ENCODE results near the gene KRTAP10-3. TPM values are rescaled to one million over a fixed set of nuclear protein-coding genes. Genes with fewer than 3 reads are reported as not detected.
A peak's percentile ranks its signal among the peaks of the same experiment; 100 is the strongest.

The KRTAP10-3 gene
- total and polyA plus RNA-seq, 2 of the 13 experiments (the other 11 are each of a cell fraction or from before 2014, with no cell fraction given) = not detected

DNA sequence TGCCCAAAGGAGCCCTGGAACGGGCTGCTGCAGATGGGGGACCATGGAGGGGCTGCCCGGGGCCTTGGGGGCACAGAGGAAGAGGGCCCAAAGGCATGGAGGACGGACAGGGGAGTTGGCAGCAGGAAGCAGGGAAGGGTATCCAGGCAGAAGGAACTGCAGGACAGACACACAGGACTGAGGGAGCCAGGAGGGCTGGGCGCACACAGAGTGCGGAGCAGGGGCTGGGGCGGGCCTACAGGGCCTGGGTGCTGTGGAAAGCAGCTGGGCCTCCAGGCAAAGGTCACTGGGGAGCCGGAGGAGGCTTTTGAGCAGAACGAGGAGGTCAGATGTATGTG lies 46.7 kb downstream of the KRTAP10-3 start (continued):
- TF ChIP-seq ZNF232 (CRISPR knock-in tag; IDR thresholded peaks at IDR 0.05; ENCODE audit: borderline replicate concordance) (no peak), AKAP8 (CRISPR knock-in tag; IDR thresholded peaks at IDR 0.05) (no peak)

DNA sequence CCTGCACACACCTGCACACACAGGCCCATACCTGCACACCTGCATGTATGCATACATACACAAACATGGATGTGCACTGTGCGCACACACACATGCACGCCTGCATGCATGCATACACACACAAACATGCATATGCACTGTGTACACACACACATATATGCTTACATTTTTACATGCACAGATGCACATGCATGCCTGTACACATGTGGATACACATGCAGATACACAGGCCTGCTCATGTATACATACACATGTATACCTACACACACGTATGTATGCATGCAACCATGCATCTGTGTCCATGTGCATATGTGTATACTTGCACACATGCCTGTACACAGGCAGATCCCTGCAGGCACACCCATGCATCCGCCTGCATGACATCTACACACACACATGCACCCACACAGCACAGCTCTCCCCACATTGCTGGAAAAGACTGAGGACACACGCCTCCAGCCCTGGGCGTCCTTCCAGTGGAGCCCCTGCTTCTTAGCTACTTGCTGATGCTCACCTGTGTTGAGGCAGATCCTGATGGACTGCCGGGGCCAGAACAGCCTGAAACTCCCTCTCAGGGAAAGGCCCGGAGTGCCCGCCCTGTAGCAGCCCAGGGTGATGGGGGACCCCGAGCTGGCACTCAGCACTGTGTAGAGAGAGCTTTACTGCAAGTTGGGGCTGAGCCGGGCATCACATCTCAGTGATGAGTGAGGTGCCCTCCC lies 47.2 kb downstream of the KRTAP10-3 start:
- Histone ChIP-seq H3K9ac (ENCODE audit: insufficient read depth, low read depth, low read length) (no peak overlapping the region), H3K27ac (ENCODE audit: extremely low read length, insufficient read depth, low read length) (no peak overlapping the region), H2AFZ (ENCODE audit: low read length) (no peak overlapping the region), H4K20me1 (ENCODE audit: insufficient read depth, low read length) (no peaks in the 10 kb centered on the region), H3K27me3 (ENCODE audit: control insufficient read depth in 1 of 2, insufficient read depth in 2 of 2, low read length in 2 of 2) (no peaks in the 10 kb centered on the region; a peak in 1 of 5 replicates), H3K36me3 (replicated peaks in 1 of 2; ENCODE audit: control insufficient read depth in 1 of 2, insufficient read depth in 2 of 2, low read length in 2 of 2) (peaks cover 14 to 19% of the 10 kb centered on the region in 2 experiments), H3K4me3 (replicated peaks in 1 of 3; ENCODE audit: insufficient read depth in 1 of 3, low read depth in 2 of 3, low read length in 3 of 3) (no peak overlapping the region), H3K4me1 (ENCODE audit: insufficient read depth, low read length) (peaks cover 64% of the 10 kb centered on the region), H3K4me2 (ENCODE audit: low read depth, low read length) (peak overlapping the region; percentile 57), H3K9me3 (ENCODE audit: low read length) (no peaks in the 10 kb centered on the region), H3K79me2 (ENCODE audit: insufficient read depth, low read length) (peaks cover 21% of the 10 kb centered on the region)
- no TSS peak for BruUV-seq (replicated peaks)
- WGBS (ENCODE audit: low lambda C conversion rate) = 99% methylated on average over 8 of the region's 11 CpGs
- TF ChIP-seq FOXA1 (IDR thresholded peaks at IDR 0.05) (no peak), FOXA1 (CRISPR knock-in tag; IDR thresholded peaks at IDR 0.05) (peak; percentile 33; the same call in 1 of the 2 replicates), HNRNPLL (IDR thresholded peaks at IDR 0.05; ENCODE audit: low read depth, low read length, poor library complexity, severe bottlenecking) (peak; percentile 28), U2AF1 (optimal IDR thresholded peaks at IDR 0.05; ENCODE audit: low read depth, low read length) (peak; percentile 21), HOXA7 (CRISPR knock-in tag; IDR thresholded peaks at IDR 0.05) (0 out of 2 replicates have a peak, but pooled peaks have one; percentile 35), ZNF746 (CRISPR knock-in tag; IDR thresholded peaks at IDR 0.05) (no peak)
- TF ChIP-seq, protein P1, sequence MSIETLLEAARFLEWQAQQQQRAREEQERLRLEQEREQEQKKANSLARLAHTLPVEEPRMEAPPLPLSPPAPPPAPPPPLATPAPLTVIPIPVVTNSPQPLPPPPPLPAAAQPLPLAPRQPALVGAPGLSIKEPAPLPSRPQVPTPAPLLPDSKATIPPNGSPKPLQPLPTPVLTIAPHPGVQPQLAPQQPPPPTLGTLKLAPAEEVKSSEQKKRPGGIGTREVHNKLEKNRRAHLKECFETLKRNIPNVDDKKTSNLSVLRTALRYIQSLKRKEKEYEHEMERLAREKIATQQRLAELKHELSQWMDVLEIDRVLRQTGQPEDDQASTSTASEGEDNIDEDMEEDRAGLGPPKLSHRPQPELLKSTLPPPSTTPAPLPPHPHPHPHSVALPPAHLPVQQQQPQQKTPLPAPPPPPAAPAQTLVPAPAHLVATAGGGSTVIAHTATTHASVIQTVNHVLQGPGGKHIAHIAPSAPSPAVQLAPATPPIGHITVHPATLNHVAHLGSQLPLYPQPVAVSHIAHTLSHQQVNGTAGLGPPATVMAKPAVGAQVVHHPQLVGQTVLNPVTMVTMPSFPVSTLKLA (IDR thresholded peaks at IDR 0.05) = peak; percentile 62
- ATAC-seq (no peak), DNase-seq (ENCODE audit: low spot score) (no peak), FAIRE-seq (no peak)
- intact Hi-C loops (cut with micrococcal nuclease; ENCODE audit: unreplicated experiment) = loop anchor here (5.0 kb wide), 1 partner anchor 231 kb away; no protein-coding TSS in a partner anchor
- in situ Hi-C loops (cut with HindIII; ENCODE audit: extremely low pct_ligation_motif_present, low pct_unique_long_range_greater_than_20kb) = no loop called here
- ChIA-PET CTCF (ENCODE audit: low intra/inter-chr PET ratio, low total read pairs) (interaction anchor here (2.0 kb wide), 1 partner anchor 282 kb away, joined by 14 read pairs; no protein-coding TSS in a partner anchor), POLR2A (interaction anchor here (1.0 to 1.6 kb wide), 2 partner anchors 27 to 282 kb away, joined by 3 to 4 read pairs; no protein-coding TSS in a partner anchor)
